Endothelial cell (in vitro differentiated cells): ENCODE measurements around the gene EDIL3. TPM values are rescaled to one million over a fixed set of nuclear protein-coding genes. Genes with fewer than 3 reads are reported as not detected.

ENCODE experiments used
- DNase-seq: peaks from one replicate; pipeline ENCODE4 v3.0.0; 2021; ENCODE audit warnings: low spot score
- H3K27ac Mint-ChIP-seq: one replicate; pipeline ENCODE4 v1.8.0; 2021; ENCODE audit warnings: mixed read lengths, inconsistent platforms; ENCODE audit not compliant: unreplicated experiment
- H3K27me3 Mint-ChIP-seq: one replicate; pipeline ENCODE4 v1.8.0; 2021; ENCODE audit warnings: mild to moderate bottlenecking, moderate library complexity, mixed read lengths, inconsistent platforms; ENCODE audit not compliant: unreplicated experiment
- H3K36me3 Mint-ChIP-seq: one replicate; pipeline ENCODE4 v1.8.0; 2021; ENCODE audit warnings: mild to moderate bottlenecking, low read depth, mixed read lengths, inconsistent platforms; ENCODE audit not compliant: unreplicated experiment
- H3K4me1 Mint-ChIP-seq: one replicate; pipeline ENCODE4 v1.8.0; 2021; ENCODE audit warnings: mild to moderate bottlenecking, mixed read lengths, inconsistent platforms; ENCODE audit not compliant: unreplicated experiment
- H3K4me3 Mint-ChIP-seq: one replicate; pipeline ENCODE4 v1.8.0; 2021; ENCODE audit warnings: mild to moderate bottlenecking, mixed read lengths, inconsistent platforms; ENCODE audit not compliant: unreplicated experiment
- H3K9me3 Mint-ChIP-seq: one replicate; pipeline ENCODE4 v1.8.0; 2021; ENCODE audit warnings: mixed read lengths, inconsistent platforms; ENCODE audit not compliant: unreplicated experiment
- CTCF ChIP-seq: fragments of 200-600 bp; sonication (generic); IDR thresholded peaks from one replicate; pipeline ENCODE4 v1.5.0; 2021; ENCODE audit warnings: antibody characterized with exemption; ENCODE audit not compliant: unreplicated experiment
- total RNA-seq: library from RNA; stranded (reverse); fragmentation: NEBNext Ultra II Directional; extraction: Animal tissue kit (Norgen Biotek cat#: 25700); gene quantifications from one replicate; pipeline ENCODE4 v1.2.1, GENCODE V29; 2021; ENCODE audit not compliant: unreplicated experiment

Gene EDIL3
- total RNA-seq, 1 donor from 2014 or later: 74.6 TPM

GRCh38 chr5:84255315-84255714 is 129.4 kb downstream of the EDIL3 start:
- H3K4me1 Mint-ChIP-seq: peaks cover 4% of the 10 kb centered on the region
- no peaks in the 10 kb centered on the region for H3K9me3 Mint-ChIP-seq
- DNase-seq: no peak
- H3K27me3 Mint-ChIP-seq: peaks cover 3% of the 10 kb centered on the region
- H3K4me3 Mint-ChIP-seq: no peak overlapping the region
- peak; percentile 16 for TF ChIP-seq CTCF
- no peaks in the 10 kb centered on the region for H3K36me3 Mint-ChIP-seq
- no peak overlapping the region for H3K27ac Mint-ChIP-seq

- TF ChIP-seq CTCF: no peak
- H3K27me3 Mint-ChIP-seq: peaks cover 2% of the 10 kb centered on the region
- H3K27ac Mint-ChIP-seq: no peak overlapping the region
- no peak overlapping the region for H3K4me3 Mint-ChIP-seq
- peaks cover 4% of the 10 kb centered on the region for H3K4me1 Mint-ChIP-seq
- no peak for DNase-seq
- no peaks in the 10 kb centered on the region for H3K9me3 Mint-ChIP-seq
- H3K36me3 Mint-ChIP-seq: no peaks in the 10 kb centered on the region
Observed at GRCh38 chr5:84253946-84254345, 130.7 kb downstream of the EDIL3 start.

GRCh38 chr5:84251503-84251902 is 133.2 kb downstream of the EDIL3 start:
- no peak for TF ChIP-seq CTCF
- no peaks in the 10 kb centered on the region for H3K9me3 Mint-ChIP-seq
- no peak for DNase-seq

GRCh38 chr5:84249918-84250630 is 134.6 kb downstream of the EDIL3 start:
- no peak for TF ChIP-seq CTCF
- H3K36me3 Mint-ChIP-seq: no peaks in the 10 kb centered on the region
- DNase-seq: peak; percentile 6
- H3K27ac Mint-ChIP-seq: peak overlapping the region; percentile 64
- H3K4me3 Mint-ChIP-seq: no peak overlapping the region
- no peaks in the 10 kb centered on the region for H3K27me3 Mint-ChIP-seq
- peaks cover 9% of the 10 kb centered on the region for H3K4me1 Mint-ChIP-seq
- H3K9me3 Mint-ChIP-seq: no peaks in the 10 kb centered on the region

More at GRCh38 chr5:84251503-84251902, 133.2 kb downstream of the EDIL3 start:
- Mint-ChIP-seq H3K27me3 (no peaks in the 10 kb centered on the region), H3K36me3 (no peaks in the 10 kb centered on the region), H3K4me1 (peaks cover 9% of the 10 kb centered on the region), H3K4me3 (no peak overlapping the region), H3K27ac (no peak overlapping the region)

- no peak overlapping the region for H3K4me3 Mint-ChIP-seq
- DNase-seq: no peak
- no peak for TF ChIP-seq CTCF
- no peaks in the 10 kb centered on the region for H3K9me3 Mint-ChIP-seq
- no peak overlapping the region for H3K27ac Mint-ChIP-seq
- no peaks in the 10 kb centered on the region for H3K27me3 Mint-ChIP-seq
- H3K36me3 Mint-ChIP-seq: no peaks in the 10 kb centered on the region
- peaks cover 9% of the 10 kb centered on the region for H3K4me1 Mint-ChIP-seq
Observed at GRCh38 chr5:84248013-84248412, 136.7 kb downstream of the EDIL3 start.
